Suprapubic skin (tissue), 4 donors: Measurements from ENCODE around the gene ZNF770. TPM values are rescaled to one million over a fixed set of nuclear protein-coding genes. Genes with fewer than 3 reads are reported as not detected.

Experiments used
- DNase-seq, 2 donors: peaks; one replicate each; pipeline ENCODE4 v3.0.0-alpha.2; 2019; ENCODE audit warnings: low spot score in 2 of 2
- H3K27ac ChIP-seq: fragments of 200-600 bp; sonication (generic); one replicate; pipeline ENCODE4 v1.5.1; 2019
- H3K27me3 ChIP-seq: fragments of 200-600 bp; sonication (generic); one replicate; pipeline ENCODE4 v1.5.1; 2019
- H3K36me3 ChIP-seq: fragments of 200-600 bp; sonication (generic); one replicate; pipeline ENCODE4 v1.5.1; 2019
- H3K4me1 ChIP-seq: fragments of 200-600 bp; sonication (generic); one replicate; pipeline ENCODE4 v1.5.1; 2019
- H3K4me3 ChIP-seq: fragments of 200-600 bp; sonication (generic); one replicate; pipeline ENCODE4 v1.5.1; 2019; ENCODE audit warnings: mild to moderate bottlenecking
- H3K9me3 ChIP-seq: fragments of 200-600 bp; sonication (generic); one replicate; pipeline ENCODE4 v1.5.1; 2019
- EP300 ChIP-seq: sonication (generic); formaldehyde crosslinking; IDR thresholded peaks from one replicate; pipeline ENCODE4 v1.6.1; 2017; ENCODE audit warnings: antibody characterized with exemption
- POLR2A ChIP-seq, 2 donors: fragments of 450-650 bp; IDR thresholded peaks; one replicate each; pipeline ENCODE4 v1.6.1; 2017; ENCODE audit warnings: antibody characterized with exemption in 2 of 2, mild to moderate bottlenecking in 2 of 2, moderate library complexity in 2 of 2
- POLR2AphosphoS5 ChIP-seq, 3 donors: sonication (generic); formaldehyde crosslinking; IDR thresholded peaks; one replicate each; pipeline ENCODE4 v1.6.1; 2017; ENCODE audit warnings: antibody characterized with exemption in 3 of 3
- WGBS: methylation state at CpG from one replicate; pipeline ENCODE4 v1.1.5; 2018; 5-methylcytosine and 5-hydroxymethylcytosine counted together
- total RNA-seq, 4 donors: library from RNA; depleted of rRNA; stranded (reverse); fragments of >200 nt; gene quantifications; one replicate each; pipeline ENCODE4 v1.1.0, GENCODE V29; 2016
- TF ChIP-seq, protein P1 (sequence below), 2 donors: fragments of 200-600 bp in 1 of 2; fragments of 450-650 bp in 1 of 2; sonication (generic) in 1 of 2; IDR thresholded peaks; one replicate each; pipeline ENCODE4 v1.5.1; 2016 to 2019; ENCODE audit warnings: antibody characterized with exemption in 2 of 2, mild to moderate bottlenecking in 1 of 2, moderate library complexity in 1 of 2

ZNF770 gene
- total RNA-seq: 10 to 100 TPM; 42.4 to 71.1 (median 46.2) TPM

DNA sequence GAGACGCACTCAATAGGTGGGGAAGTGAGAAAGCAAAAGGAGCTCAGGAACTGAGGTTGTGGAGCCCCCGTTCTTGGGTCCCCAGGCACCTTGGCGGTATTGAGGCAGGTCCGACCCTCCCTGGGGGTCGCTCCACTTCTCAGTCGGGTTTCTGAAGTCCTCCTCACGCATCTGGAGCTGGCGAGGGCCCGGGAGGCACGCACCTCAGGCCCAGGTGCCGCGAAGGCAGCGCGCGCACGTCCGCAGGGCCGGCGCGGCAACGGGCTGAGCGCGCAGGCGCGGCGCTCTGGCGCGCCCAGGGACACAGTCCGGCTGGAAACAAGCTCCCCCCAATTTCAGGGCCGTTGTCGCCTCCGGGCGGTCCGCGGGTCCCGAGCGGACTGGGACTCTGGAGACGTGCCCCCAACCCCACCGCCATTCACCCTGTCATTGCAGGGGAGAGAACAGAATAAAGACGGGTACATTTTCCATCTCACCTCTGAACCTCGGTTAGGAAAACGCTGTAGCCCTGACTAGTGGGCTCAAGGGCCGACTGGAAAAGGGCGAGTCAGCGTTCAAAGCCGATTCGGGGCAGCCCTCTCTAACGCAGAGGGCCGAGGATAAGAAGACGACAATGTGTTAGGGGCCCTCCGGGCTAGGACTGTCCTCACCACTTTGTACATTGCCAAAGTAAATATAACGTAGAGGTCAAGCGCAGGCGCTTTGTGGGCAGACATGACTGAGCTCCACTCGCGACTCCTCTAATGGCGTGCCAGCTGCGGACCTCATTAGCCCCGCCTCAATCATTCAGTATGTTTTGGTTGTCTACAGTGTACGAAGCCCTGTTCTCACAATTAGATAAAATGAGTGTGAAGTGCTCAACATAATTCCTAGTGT lies at the start of gene ZNF770:
Gene ZNF770 (minus strand): TSS at position 261 of the 876 bp plus-strand sequence. CDS start 4,853 bp downstream, outside the sequence.
- WGBS: under 1% methylated on average over 26 of the region's 60 CpGs
- DNase-seq: peak; percentile 83 to 84
- no peaks in the 10 kb centered on the region for H3K9me3 ChIP-seq
- H3K27me3 ChIP-seq: no peaks in the 10 kb centered on the region
- H3K4me3 ChIP-seq: peak within 1 kb of the TSS; percentile 64
- peaks cover 50% of the 10 kb centered on the region for H3K4me1 ChIP-seq
- peaks cover 1% of the 10 kb centered on the region for H3K36me3 ChIP-seq
- H3K27ac ChIP-seq: peak within 1 kb of the TSS; percentile 99
- TF ChIP-seq, protein P1, sequence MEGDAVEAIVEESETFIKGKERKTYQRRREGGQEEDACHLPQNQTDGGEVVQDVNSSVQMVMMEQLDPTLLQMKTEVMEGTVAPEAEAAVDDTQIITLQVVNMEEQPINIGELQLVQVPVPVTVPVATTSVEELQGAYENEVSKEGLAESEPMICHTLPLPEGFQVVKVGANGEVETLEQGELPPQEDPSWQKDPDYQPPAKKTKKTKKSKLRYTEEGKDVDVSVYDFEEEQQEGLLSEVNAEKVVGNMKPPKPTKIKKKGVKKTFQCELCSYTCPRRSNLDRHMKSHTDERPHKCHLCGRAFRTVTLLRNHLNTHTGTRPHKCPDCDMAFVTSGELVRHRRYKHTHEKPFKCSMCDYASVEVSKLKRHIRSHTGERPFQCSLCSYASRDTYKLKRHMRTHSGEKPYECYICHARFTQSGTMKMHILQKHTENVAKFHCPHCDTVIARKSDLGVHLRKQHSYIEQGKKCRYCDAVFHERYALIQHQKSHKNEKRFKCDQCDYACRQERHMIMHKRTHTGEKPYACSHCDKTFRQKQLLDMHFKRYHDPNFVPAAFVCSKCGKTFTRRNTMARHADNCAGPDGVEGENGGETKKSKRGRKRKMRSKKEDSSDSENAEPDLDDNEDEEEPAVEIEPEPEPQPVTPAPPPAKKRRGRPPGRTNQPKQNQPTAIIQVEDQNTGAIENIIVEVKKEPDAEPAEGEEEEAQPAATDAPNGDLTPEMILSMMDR (IDR thresholded peaks at IDR 0.05): no peak
- TF ChIP-seq POLR2AphosphoS5 (IDR thresholded peaks at IDR 0.05): peak in 2 of 3 donors; percentile 38 to 85
- no peak for TF ChIP-seq EP300
- TF ChIP-seq POLR2A (IDR thresholded peaks at IDR 0.05): peak; percentile 35 to 76

DNA sequence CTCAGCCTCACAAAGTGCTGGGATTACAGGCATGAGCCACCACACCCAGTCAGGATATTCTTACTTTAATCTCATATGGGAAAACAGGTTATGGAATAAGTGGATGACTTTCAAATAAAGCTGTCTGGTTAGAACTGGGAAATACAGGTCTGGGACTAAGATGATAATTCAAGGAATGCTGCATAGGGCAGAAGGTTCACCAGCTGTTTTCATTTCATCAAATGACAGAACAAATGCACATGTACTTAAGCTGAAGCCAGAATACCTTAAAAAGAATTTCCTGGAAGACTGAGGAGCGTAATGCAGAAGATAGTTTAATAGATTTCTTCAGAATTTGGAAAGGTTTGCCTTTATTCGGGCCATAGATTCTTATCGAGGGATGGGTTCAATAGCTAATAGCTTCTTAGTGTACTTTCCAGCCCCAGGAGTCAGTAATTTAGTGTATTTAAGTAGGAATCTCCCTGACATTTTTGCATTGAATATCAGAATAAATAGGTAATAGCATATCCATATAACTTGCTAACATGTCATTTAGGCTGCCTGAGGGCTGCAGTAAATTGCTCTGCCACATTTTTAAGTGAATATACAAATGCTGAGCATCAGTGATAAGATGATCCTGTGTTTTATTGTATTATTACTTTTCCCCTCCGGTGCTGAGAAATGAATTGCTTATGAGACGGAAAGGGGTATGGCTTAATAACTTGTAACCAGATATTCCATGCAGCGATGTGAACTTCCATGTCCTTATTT lies 40.3 kb upstream of the ZNF770 start:
- WGBS: 50% methylated on average over 6 of the region's 6 CpGs

GRCh38 chr15:35023804-35024203 lies 35.7 kb upstream of the ZNF770 start:
- no peak for TF ChIP-seq POLR2AphosphoS5 (IDR thresholded peaks at IDR 0.05)
- Histone ChIP-seq H3K36me3 (no peaks in the 10 kb centered on the region), H3K4me3 (no peak overlapping the region), H3K27ac (no peak overlapping the region), H3K9me3 (no peaks in the 10 kb centered on the region), H3K27me3 (no peaks in the 10 kb centered on the region), H3K4me1 (peaks cover 6% of the 10 kb centered on the region)
- no peak for DNase-seq
- WGBS: 72% methylated on average over 3 of the region's 3 CpGs

More for the DNA sequence above, 40.3 kb upstream of the ZNF770 start:
- DNase-seq: no peak
- Histone ChIP-seq H3K27ac (no peak overlapping the region), H3K9me3 (no peaks in the 10 kb centered on the region), H3K27me3 (no peaks in the 10 kb centered on the region), H3K4me1 (no peaks in the 10 kb centered on the region), H3K36me3 (no peaks in the 10 kb centered on the region), H3K4me3 (no peak overlapping the region)
- TF ChIP-seq, protein P1 (IDR thresholded peaks at IDR 0.05): no peak

DNA sequence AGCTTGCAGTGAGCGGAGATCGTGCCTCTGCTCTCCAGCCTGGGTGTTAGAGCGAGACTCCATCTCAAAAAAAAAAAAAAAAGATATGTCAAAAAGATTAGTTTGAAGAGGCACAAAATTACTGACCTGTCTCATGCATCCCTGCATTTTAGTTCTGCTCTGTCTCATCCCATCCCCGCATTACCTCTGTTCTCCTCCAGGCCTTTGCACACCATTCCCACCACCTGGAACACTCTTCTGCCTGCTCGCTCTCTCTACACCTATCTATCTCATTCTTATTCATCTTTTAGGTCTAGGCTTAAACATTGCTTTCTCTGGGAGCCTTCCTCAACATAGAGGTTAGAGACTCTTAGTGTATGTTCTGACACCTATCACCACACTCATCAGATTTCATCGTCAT lies 32.9 kb upstream of the ZNF770 start:
- Histone ChIP-seq H3K27ac (no peak overlapping the region), H3K4me1 (peaks cover 6% of the 10 kb centered on the region), H3K27me3 (no peaks in the 10 kb centered on the region), H3K4me3 (no peak overlapping the region), H3K36me3 (no peaks in the 10 kb centered on the region), H3K9me3 (no peaks in the 10 kb centered on the region)
- DNase-seq: no peak
- TF ChIP-seq POLR2A (IDR thresholded peaks at IDR 0.05): no peak
- TF ChIP-seq, protein P1 (IDR thresholded peaks at IDR 0.05): no peak
- TF ChIP-seq POLR2AphosphoS5 (IDR thresholded peaks at IDR 0.05): no peak
- WGBS: 95% methylated on average over 6 of the region's 6 CpGs

DNA sequence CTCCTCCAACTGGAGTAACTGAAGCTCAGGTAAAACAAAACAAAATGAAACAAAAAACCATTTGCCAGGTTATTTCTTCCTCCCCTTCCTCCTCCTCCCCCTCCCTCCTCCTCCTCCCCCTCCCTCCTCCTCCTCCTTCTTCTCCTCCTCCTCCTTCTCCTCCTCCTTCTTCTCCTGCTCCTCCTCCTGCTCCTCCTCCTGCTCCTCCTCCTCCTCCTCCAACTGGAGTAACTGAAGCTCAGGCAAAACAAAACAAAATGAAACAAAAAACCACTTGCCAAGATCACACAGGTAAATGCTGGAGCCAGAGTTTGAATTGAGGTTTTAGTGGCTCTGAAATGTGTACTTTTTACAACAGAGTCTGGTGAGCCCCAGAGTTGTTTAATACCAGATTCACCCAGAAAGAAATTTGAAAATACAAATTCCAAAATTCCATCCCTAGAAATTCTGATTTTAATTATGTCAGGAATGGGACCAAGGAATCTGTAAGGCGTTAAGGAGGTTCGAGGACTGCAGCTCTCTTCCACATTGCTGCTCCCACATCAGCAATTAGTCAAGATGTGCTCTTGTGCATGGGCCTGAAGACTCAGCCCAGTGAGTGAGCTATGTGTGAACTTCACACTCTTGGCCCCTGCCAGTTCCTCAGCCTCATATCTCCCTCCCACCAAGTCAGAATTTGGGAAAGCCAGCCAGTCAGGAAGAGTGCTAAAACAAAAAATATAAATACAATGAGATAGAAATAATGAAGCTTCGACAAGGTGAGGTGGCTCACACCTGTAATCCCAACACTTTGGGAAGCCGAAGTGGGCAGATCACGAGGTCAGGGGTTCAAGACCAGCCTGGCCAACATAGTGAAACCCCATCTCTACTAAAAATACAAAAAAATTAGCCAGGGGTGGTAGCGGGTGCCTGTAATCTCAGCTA lies 31.6 kb upstream of the ZNF770 start:
- Histone ChIP-seq H3K4me1 (peaks cover 6% of the 10 kb centered on the region), H3K9me3 (no peaks in the 10 kb centered on the region), H3K27ac (no peak overlapping the region), H3K36me3 (no peaks in the 10 kb centered on the region), H3K27me3 (no peaks in the 10 kb centered on the region), H3K4me3 (no peak overlapping the region)
- TF ChIP-seq EP300 (no peak), POLR2AphosphoS5 (IDR thresholded peaks at IDR 0.05) (no peak), POLR2A (IDR thresholded peaks at IDR 0.05) (no peak)
- TF ChIP-seq, protein P1 (IDR thresholded peaks at IDR 0.05): no peak
- DNase-seq: no peak
- 59% methylated on average over 6 of the region's 6 CpGs for WGBS
